Bone marrow (tissue), 2 donors: Measurements from ENCODE around the gene FOXP1.
A peak's percentile ranks its signal among the peaks of the same experiment; 100 is the strongest.

Experiments used
- DNase-seq, 2 donors: peaks; one replicate each; lab custom pipeline; 2025; lab: John Stamatoyannopoulos, UW

Gene FOXP1

DNA sequence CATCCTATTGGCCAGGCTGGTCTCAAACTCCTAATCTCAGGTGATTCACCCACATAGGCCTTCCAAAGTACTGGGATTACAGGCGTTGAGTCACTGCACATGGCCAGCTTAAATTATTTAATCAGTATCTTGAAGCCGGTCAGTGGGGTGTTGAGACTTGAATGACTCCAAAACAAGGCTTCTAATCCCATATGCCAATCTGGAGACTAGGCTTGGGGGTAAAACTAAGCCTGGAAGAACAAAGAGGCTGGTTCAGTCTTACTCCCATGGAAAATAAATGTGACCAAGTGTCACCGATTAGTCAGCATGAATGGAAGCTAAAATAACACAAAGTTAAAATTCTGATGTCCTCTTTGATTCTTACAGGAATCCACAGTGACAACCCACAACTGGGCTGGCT is 509.1 kb downstream of the FOXP1 start:
- no peak for DNase-seq

DNA sequence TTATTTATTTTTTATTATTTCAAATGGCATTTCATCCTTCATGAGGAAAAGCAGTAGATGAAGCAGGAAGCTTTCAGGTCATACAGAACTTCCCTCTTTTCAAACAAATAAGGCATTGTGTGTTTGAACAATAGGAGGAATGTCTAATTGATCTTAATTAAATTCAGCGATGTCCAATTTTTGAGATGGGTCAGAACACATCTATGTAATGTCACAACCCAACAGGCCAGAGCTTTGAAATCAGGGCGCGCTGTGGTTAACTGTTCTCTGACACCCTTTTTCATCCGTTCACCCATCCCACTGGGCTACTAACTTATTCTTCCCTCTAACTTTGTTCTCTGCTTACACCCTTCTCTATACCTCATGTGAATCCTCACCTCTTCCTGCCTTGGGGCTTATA is 510.5 kb downstream of the FOXP1 start:
- DNase-seq, result no peak

- DNase-seq, result no peak
Observed at GRCh38 chr3:71072287-71072686, 511.2 kb downstream of the FOXP1 start.

DNA sequence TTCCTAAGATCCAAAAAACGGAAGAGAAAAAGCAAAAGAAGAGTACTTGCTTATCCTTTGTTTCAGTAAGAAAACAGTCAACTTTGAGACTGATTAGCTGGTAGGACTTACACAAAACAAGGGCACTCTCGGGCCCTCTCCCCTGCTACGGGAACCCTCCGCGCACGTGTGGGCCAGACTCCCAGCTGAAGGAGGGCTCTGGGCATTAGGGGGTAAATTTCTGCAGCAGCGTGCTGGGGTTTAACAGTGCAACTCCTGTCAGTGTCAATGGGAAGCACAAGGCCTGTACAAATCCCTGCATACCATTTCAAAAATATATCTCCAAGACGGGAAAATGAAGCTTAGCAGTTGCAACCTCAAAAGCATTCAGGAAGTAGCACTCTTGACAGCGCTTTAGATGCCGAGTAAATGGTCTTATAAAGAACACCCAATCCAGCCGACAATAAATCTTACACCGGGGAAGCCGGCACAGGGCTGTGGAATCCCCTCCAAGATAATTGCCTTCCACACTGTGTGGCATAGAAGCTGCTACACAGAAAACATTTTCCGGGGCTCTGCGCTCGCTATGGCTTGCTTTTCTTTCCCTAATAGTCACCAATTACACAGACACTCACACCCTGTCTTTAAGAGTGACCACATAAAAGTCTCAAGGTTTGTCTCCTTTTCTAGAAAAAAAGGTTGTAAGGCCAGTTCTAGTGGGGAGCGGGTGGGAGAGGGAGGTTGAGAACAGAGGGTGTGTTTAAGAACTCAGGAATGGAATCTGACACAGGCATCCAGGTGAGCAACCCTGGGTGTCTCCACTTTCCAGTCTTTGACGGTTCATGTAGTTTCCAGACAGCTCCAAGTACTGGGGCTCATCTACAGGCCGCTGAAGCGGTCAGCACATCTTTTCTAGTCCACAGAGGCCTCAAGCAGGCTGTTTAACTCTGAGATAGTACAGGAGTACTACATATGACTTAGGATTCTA is 512.7 kb downstream of the FOXP1 start:
- no peak for DNase-seq

GRCh38 chr3:71069797-71070196 is 513.7 kb downstream of the FOXP1 start:
- peak; percentile 14 to 59 for DNase-seq

DNA sequence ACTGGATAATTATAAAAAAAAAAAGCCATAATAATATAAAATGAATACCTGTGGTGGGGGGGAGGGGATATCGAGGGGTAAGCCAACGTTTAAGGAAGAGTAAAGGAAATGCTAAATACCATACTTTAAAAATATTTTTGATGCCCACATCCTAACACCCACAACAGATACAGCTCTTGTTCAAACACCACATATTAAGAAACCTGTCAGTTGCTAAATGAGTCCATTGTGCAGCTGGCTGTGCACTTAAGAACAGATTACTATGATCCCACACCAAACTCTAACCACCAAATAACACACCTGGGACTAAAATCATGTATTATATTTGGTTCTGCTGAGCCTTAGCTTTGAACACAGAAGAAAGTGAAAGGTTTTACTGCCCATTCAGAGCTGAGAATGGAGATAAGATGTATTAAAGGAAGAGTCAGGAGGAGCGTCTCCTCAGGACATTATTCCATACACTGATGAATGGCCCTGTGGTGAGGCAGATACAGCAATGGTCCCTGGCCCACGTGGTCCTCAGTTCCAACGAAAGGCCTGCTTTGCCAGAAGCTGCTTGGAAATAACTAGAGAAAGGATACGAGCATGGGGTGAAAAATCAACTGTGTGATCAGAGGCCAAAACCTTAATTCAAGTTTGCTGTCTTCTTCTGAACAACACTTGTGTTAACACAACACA is 515.4 kb downstream of the FOXP1 start:
- no peak for DNase-seq

GRCh38 chr3:71066849-71067261 is 516.7 kb downstream of the FOXP1 start:
- DNase-seq, result peak; percentile 22 to 76

- DNase-seq, result peak in 1 of 2 donors; percentile 53
Observed at GRCh38 chr3:71066356-71066755, 517.2 kb downstream of the FOXP1 start.

GRCh38 chr3:71065764-71066013 is 517.8 kb downstream of the FOXP1 start:
- DNase-seq, result no peak

GRCh38 chr3:71064956-71065763 is 518.4 kb downstream of the FOXP1 start:
- DNase-seq, result peak; percentile 15 to 65

- peak; percentile 68 to 74 for DNase-seq
Observed at GRCh38 chr3:71064291-71064955, 519.1 kb downstream of the FOXP1 start.

GRCh38 chr3:71063773-71064290 is 519.7 kb downstream of the FOXP1 start:
- DNase-seq, result peak; percentile 49 to 59

DNA sequence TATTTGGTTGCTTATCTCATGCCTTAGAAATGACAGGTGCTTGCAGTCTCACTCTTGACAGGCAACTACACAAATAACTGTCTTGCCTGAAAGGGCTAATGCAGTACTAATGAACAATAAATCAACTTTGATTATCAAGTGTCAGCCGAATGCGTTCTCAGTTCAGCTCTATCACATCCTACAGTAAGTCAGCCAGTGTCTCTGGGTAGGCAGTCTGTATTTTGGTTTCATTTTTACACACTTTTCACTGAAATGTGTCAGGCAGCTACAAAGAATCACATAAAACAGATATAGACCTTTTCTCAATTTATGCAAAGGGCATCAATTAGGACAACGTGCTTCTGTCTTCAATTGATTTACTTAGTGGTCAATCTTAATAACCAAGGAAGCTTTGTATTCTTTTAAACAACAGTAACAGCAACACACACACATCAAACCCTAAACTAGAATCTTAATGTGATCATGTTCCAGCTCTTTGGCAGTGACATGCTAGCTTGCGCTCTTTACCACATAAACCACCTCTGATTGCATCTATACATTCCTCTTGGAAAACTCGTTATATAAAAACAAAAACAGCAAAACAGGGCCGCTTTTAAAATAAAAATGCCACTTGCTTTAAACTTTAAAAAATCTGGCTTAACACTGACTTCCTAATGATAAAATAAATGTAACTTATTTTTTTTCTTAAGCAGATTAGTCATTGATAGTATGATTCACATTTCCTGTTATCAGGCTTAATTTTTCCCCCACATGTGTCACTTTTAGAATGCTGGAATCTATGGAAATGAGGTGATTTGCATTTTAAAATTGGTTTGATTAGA is 520.4 kb downstream of the FOXP1 start:
- DNase-seq, result peak in 1 of 2 donors; percentile 77

DNA sequence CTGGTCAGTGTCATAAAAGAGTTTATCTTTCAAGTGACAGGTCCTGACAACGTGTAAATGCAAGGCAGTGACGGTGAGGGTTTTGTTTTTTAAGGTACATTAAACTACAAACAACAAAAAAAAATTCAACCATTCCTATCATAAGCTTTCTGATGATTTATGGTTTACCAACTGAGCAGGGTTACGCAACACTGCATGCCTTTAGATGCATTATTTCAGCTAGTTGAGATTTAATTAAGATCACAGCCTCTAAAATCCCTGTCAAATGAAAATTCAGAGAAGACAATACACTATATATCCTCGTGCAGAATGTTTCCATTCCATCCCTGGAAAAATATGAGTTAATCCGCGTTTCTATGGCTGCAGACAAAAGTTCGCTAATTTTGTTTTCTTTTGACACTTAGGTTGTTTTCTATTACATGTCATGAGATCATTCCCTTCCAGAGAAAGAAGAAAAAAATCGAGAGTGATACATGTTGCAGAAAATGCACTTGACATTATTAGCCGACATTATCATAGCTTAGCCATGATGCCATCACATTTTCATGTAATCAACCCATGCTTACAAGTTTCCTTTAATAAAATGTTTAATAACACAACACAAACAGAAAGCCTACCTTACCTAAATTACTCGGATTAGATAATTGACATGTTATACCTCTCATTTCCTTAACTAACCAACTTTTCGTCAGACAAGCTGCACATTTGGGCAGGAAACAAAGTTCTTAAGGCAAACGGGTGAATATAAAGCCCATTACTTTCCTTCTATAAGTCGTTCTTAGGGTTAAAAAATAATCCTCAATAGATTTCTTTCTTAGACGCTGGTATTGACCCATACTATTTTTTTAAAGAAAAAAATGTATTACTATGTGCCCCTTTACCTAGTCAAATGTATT is 521.2 kb downstream of the FOXP1 start:
- no peak for DNase-seq

DNA sequence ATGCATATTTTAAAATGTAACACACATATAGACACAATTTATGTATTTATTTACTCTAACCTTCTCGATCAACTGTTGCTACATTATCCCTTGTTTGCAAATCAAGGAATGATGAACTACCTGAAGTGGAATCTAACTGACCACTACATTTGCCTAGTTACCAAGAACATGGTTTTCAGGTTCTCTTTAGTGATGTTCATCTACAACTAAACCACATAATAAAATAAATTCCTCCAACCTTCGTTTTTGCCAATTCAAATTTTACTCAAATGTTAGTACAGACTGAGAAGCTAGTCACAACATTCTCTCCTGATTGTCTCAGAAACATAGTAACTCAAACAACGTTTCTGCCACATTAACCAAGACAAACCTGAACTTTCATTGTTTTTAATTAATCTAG is 521.9 kb downstream of the FOXP1 start:
- DNase-seq, result no peak

- DNase-seq, result no peak
Observed at GRCh38 chr3:71061037-71061436, 522.5 kb downstream of the FOXP1 start.

- no peak for DNase-seq
Observed at GRCh38 chr3:71060536-71060935, 523.0 kb downstream of the FOXP1 start.

DNA sequence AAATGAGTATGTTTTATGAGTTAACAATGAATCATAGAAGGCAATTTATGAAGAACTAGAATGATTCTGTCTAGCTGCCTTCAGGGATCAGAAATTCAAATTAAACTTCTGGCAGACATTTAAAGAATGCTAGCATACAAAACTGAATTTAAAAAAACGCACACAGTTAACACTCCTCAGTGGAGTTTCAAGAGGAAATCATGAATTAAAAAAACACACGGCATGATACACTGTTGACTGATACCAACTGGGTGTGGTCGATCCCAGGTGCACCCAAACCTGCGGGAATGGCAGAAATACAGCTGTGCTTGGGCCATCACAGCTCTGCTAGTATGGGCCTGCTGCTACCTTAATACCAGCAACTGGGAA is 526.0 kb downstream of the FOXP1 start:
- no peak for DNase-seq

DNA sequence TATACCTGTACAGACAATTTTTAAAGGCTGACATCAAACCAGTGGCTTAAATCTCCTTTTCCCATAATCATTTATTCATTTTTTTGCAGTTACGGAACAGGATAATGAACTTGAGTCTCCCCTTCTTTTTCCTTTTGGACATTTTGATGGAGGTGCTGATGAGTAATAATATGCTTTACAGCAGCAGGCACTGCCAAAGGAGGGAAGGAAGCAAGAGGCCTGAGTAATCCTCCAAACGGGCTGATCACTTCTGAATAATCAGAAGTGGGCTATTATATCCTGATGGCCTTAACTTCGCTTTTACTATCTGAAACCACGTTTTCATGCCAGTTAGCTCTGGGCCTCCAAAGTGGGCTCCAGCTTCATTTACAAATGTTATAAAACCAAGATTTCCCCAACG is 527.2 kb downstream of the FOXP1 start:
- DNase-seq, result no peak
